Spinal cord (tissue), 10 donors: ENCODE results near the gene PRAMEF27. TPM values are rescaled to one million over a fixed set of nuclear protein-coding genes. Genes with fewer than 3 reads are reported as not detected.
"Not testable (repeated sequence)": the region's sequence is repeated elsewhere in the genome, so short reads cannot be mapped to it uniquely, and the experiment has no call there.

Experiments
- DNase-seq, 6 donors: peaks; one replicate each; pipeline versions ENCODE4 v3.0.0 to v3.0.0-alpha.2; 2013 to 2015; ENCODE audit warnings: low spot score in 6 of 6, low read depth in 4 of 6
- H3K27ac ChIP-seq: one replicate; pipeline ENCODE4 v1.5.1; 2013; ENCODE audit warnings: low read depth, low read length, control low read depth
- H3K27me3 ChIP-seq: one replicate; pipeline ENCODE4 v1.6.1; 2013; ENCODE audit warnings: low read length; ENCODE audit not compliant: control insufficient read depth, insufficient read depth
- H3K36me3 ChIP-seq: one replicate; pipeline ENCODE4 v1.6.1; 2013; ENCODE audit warnings: low read length; ENCODE audit not compliant: control insufficient read depth, insufficient read depth
- H3K4me1 ChIP-seq: one replicate; pipeline ENCODE4 v1.6.1; 2013; ENCODE audit warnings: low read length; ENCODE audit not compliant: control insufficient read depth, insufficient read depth
- H3K4me3 ChIP-seq: one replicate; pipeline ENCODE4 v1.5.1; 2013; ENCODE audit warnings: low read depth, low read length, control low read depth
- H3K9me3 ChIP-seq: one replicate; pipeline ENCODE4 v1.6.1; 2013; ENCODE audit warnings: low read length; ENCODE audit not compliant: control insufficient read depth, insufficient read depth
- WGBS: methylation state at CpG from one replicate; pipeline ENCODE4 v1.1.5; 2013; ENCODE audit warnings: missing lambda C conversion rate; ENCODE audit not compliant: insufficient coverage; 5-methylcytosine and 5-hydroxymethylcytosine counted together
- long read RNA-seq, 4 donors: transcript quantifications; one replicate each; lab custom pipeline, GENCODE V29; 2026
- polyA plus RNA-seq, 2 donors: library from polyadenylated mRNA; unstranded; fragments of 120-200 nt; gene quantifications; one replicate each; pipeline ENCODE4 v1.2.1, GENCODE V29; 2013; ENCODE audit not compliant: insufficient read length in 2 of 2
- total RNA-seq, 2 donors: library from RNA; depleted of rRNA in 1 of 2; stranded (reverse); fragments of 120-200 nt in 1 of 2; fragments of >200 nt in 1 of 2; gene quantifications; one replicate each; pipeline versions ENCODE4 v1.2.3 to v1.2.4, GENCODE V29; 2013 to 2014
- donor health status: healthy.

The PRAMEF27 gene
- total RNA-seq (not detected), polyA plus RNA-seq (not detected)
- long read RNA-seq, donor 1: 0 reads
- long read RNA-seq, donor 2: 0 reads
- long read RNA-seq, donor 3: 0 reads
- long read RNA-seq, donor 4: 0 reads

GRCh38 chr1:13056475-13056874, at the start of gene PRAMEF27:
Gene PRAMEF27, minus strand, starts transcription at chr1:13056575. Its CDS starts 2,916 bp downstream, at chr1:13053659.
- H3K36me3 ChIP-seq, H3K4me3 ChIP-seq, H3K27ac ChIP-seq, H3K4me1 ChIP-seq, H3K9me3 ChIP-seq, DNase-seq, H3K27me3 ChIP-seq: not testable (repeated sequence)
- WGBS: no CpG with 5 or more reads among the region's 3 CpGs

- DNase-seq, H3K27ac ChIP-seq, H3K9me3 ChIP-seq, H3K4me3 ChIP-seq, H3K4me1 ChIP-seq, H3K36me3 ChIP-seq, H3K27me3 ChIP-seq: not testable (repeated sequence)
- WGBS: no CpG with 5 or more reads among the region's 4 CpGs
These were observed 14.1 kb upstream of the PRAMEF27 start, which contains the start of gene PRAMEF25 for GRCh38 chr1:13070474-13070873. Gene PRAMEF25, plus strand, starts transcription at chr1:13070774. Its CDS starts 2,920 bp downstream, at chr1:13073694.

- not testable (repeated sequence) for H3K4me1 ChIP-seq, H3K9me3 ChIP-seq, H3K36me3 ChIP-seq, H3K4me3 ChIP-seq, H3K27ac ChIP-seq, DNase-seq, H3K27me3 ChIP-seq
- WGBS: no CpG with 5 or more reads among the region's 9 CpGs
These were observed 36.5 kb downstream of the PRAMEF27 start for GRCh38 chr1:13019846-13020245.

GRCh38 chr1:13011932-13012331, 44.4 kb downstream of the PRAMEF27 start:
- H3K27ac ChIP-seq, H3K9me3 ChIP-seq, DNase-seq, H3K27me3 ChIP-seq, H3K4me3 ChIP-seq, H3K36me3 ChIP-seq, H3K4me1 ChIP-seq: not testable (repeated sequence)
- no CpG with 5 or more reads among the region's 7 CpGs for WGBS

- not testable (repeated sequence) for H3K9me3 ChIP-seq, H3K4me3 ChIP-seq, H3K27me3 ChIP-seq, DNase-seq, H3K36me3 ChIP-seq, H3K4me1 ChIP-seq, H3K27ac ChIP-seq
- WGBS: no CpG with 5 or more reads among the region's 3 CpGs
These were observed 47.0 kb downstream of the PRAMEF27 start for GRCh38 chr1:13009348-13009747.

GRCh38 chr1:13005732-13006131, 50.6 kb downstream of the PRAMEF27 start:
- H3K27ac ChIP-seq, H3K4me1 ChIP-seq, DNase-seq, H3K9me3 ChIP-seq, H3K36me3 ChIP-seq, H3K27me3 ChIP-seq, H3K4me3 ChIP-seq: not testable (repeated sequence)
- no CpG with 5 or more reads among the region's 4 CpGs for WGBS

Other genes with a start within 250 kb of the PRAMEF27 start
- gene PRAMEF11, start 225.2 kb downstream of the PRAMEF27 start, total RNA-seq: not detected
- gene PRAMEF11, start 225.2 kb downstream of the PRAMEF27 start, polyA plus RNA-seq: not detected
- gene HNRNPCL1, start 207.9 kb downstream of the PRAMEF27 start, total RNA-seq: not detected
- gene HNRNPCL1, start 207.9 kb downstream of the PRAMEF27 start, polyA plus RNA-seq: not detected
- gene PRAMEF2, start 199.5 kb downstream of the PRAMEF27 start, total RNA-seq: not detected
- gene PRAMEF2, start 199.5 kb downstream of the PRAMEF27 start, polyA plus RNA-seq: not detected
- gene PRAMEF4, start 170.4 kb downstream of the PRAMEF27 start, total RNA-seq: not detected
- not detected for gene PRAMEF4, start 170.4 kb downstream of the PRAMEF27 start, polyA plus RNA-seq
- not detected for gene PRAMEF10, start 158.3 kb downstream of the PRAMEF27 start, total RNA-seq
- gene PRAMEF10, start 158.3 kb downstream of the PRAMEF27 start, polyA plus RNA-seq: not detected
- gene PRAMEF7, start 140.0 kb downstream of the PRAMEF27 start, total RNA-seq: not detected
- gene PRAMEF7, start 140.0 kb downstream of the PRAMEF27 start, polyA plus RNA-seq: not detected
- not detected for gene PRAMEF6, start 109.0 kb downstream of the PRAMEF27 start, total RNA-seq
- not detected for gene PRAMEF6, start 109.0 kb downstream of the PRAMEF27 start, polyA plus RNA-seq
- gene HNRNPCL3, start 4.2 kb upstream of the PRAMEF27 start, total RNA-seq: not detected
- not detected for gene HNRNPCL3, start 4.2 kb upstream of the PRAMEF27 start, polyA plus RNA-seq
- not detected for gene PRAMEF25, start 14.2 kb upstream of the PRAMEF27 start, total RNA-seq
- gene PRAMEF25, start 14.2 kb upstream of the PRAMEF27 start, polyA plus RNA-seq: not detected
- gene HNRNPCL2, start 60.3 kb upstream of the PRAMEF27 start, total RNA-seq: not detected
- under 1 TPM in 1 of 2 donors, not detected in 1; 0.27 TPM for gene HNRNPCL2, start 60.3 kb upstream of the PRAMEF27 start, polyA plus RNA-seq
- gene PRAMEF26, start 99.4 kb upstream of the PRAMEF27 start, total RNA-seq: not detected
- gene PRAMEF26, start 99.4 kb upstream of the PRAMEF27 start, polyA plus RNA-seq: not detected
- not detected for gene HNRNPCL4, start 109.1 kb upstream of the PRAMEF27 start, total RNA-seq
- gene HNRNPCL4, start 109.1 kb upstream of the PRAMEF27 start, polyA plus RNA-seq: under 1 TPM; 0.30 to 0.36 TPM
- not detected for gene PRAMEF9, start 115.3 kb upstream of the PRAMEF27 start, total RNA-seq
- not detected for gene PRAMEF9, start 115.3 kb upstream of the PRAMEF27 start, polyA plus RNA-seq
- not detected for gene PRAMEF13, start 144.8 kb upstream of the PRAMEF27 start, total RNA-seq
- not detected for gene PRAMEF13, start 144.8 kb upstream of the PRAMEF27 start, polyA plus RNA-seq
- gene PRAMEF18, start 169.6 kb upstream of the PRAMEF27 start, total RNA-seq: not detected
- under 1 TPM in 1 of 2 donors, not detected in 1; 0.08 TPM for gene PRAMEF18, start 169.6 kb upstream of the PRAMEF27 start, polyA plus RNA-seq
- gene PRAMEF5, start 197.6 kb upstream of the PRAMEF27 start, total RNA-seq: not detected
- gene PRAMEF5, start 197.6 kb upstream of the PRAMEF27 start, polyA plus RNA-seq: not detected
- not detected for gene PRAMEF8, start 228.6 kb upstream of the PRAMEF27 start, total RNA-seq
- gene PRAMEF8, start 228.6 kb upstream of the PRAMEF27 start, polyA plus RNA-seq: not detected
- not detected for gene PRAMEF33, start 247.0 kb upstream of the PRAMEF27 start, total RNA-seq
- gene PRAMEF33, start 247.0 kb upstream of the PRAMEF27 start, polyA plus RNA-seq: not detected